K562 (cell line): ENCODE measurements around the gene CIAO2A. TPM values are rescaled to one million over a fixed set of nuclear protein-coding genes. Genes with fewer than 3 reads are reported as not detected.
A peak's percentile ranks its signal among the peaks of the same experiment; 100 is the strongest.

Experiments
- BRD4 ChIP-seq: fragments of 200-600 bp; sonication (generic); IDR thresholded peaks from 2 replicates; pipeline ENCODE4 v1.6.1; 2017; ENCODE audit warnings: inconsistent platforms
- CHAMP1 ChIP-seq: fragments of 450-650 bp; IDR thresholded peaks from 2 replicates; pipeline ENCODE4 v1.6.1; 2016; ENCODE audit warnings: mild to moderate bottlenecking
- HES1 ChIP-seq: fragments of 450-650 bp; IDR thresholded peaks from 2 replicates; pipeline ENCODE4 v1.6.1; 2016; ENCODE audit warnings: low read depth, mild to moderate bottlenecking, moderate library complexity
- MCM5 ChIP-seq: fragments of 450-650 bp; IDR thresholded peaks from 2 replicates; pipeline ENCODE4 v1.6.1; 2016; ENCODE audit warnings: low read depth
- NRF1 ChIP-seq, 2 experiments: fragments of 450-650 bp; IDR thresholded peaks in 1 of 2; conservative IDR thresholded peaks in 1 of 2; 2 replicates each; pipeline ENCODE4 v1.6.1; 2014; ENCODE audit warnings: mild to moderate bottlenecking in 2 of 2
- SAP30 ChIP-seq: fragments of 200-600 bp; sonication (generic); IDR thresholded peaks from 2 replicates; pipeline ENCODE4 v1.6.1; 2012; ENCODE audit warnings: borderline replicate concordance, low read depth, mild to moderate bottlenecking, moderate library complexity, low read length, control low read depth, inconsistent platforms; ENCODE audit not compliant: insufficient read depth, poor library complexity, severe bottlenecking
- SMAD4 ChIP-seq: fragments of 250-450 bp; sonication (Bioruptor Pico); conservative IDR thresholded peaks from 2 replicates; pipeline ENCODE4 v1.8.0; 2021; ENCODE audit warnings: inconsistent platforms, mild to moderate bottlenecking, moderate library complexity
- USF1 ChIP-seq: sonication (generic); formaldehyde crosslinking; IDR thresholded peaks from 2 replicates; pipeline ENCODE4 v1.9.0; 2022; ENCODE audit warnings: mild to moderate bottlenecking, missing genetic modification reagents
- VEZF1 ChIP-seq: fragments of 200-800 bp; sonication (Bioruptor generic); IDR thresholded peaks from 2 replicates; pipeline ENCODE4 v1.6.1; 2017; ENCODE audit warnings: missing genetic modification characterization, missing compliant biosample characterization
- ZNF184 ChIP-seq: sonication (generic); formaldehyde crosslinking; IDR thresholded peaks from 2 replicates; pipeline ENCODE4 v1.5.0; 2020; ENCODE audit warnings: missing genetic modification reagents
- ZNF398 ChIP-seq: fragments of 250-450 bp; sonication (Bioruptor Pico); IDR thresholded peaks from 2 replicates; pipeline ENCODE4 v1.8.0; 2021; ENCODE audit warnings: moderate library complexity, mild to moderate bottlenecking, inconsistent platforms
- ZNF584 ChIP-seq: fragments of 200-800 bp; sonication (Bioruptor generic); IDR thresholded peaks from 2 replicates; pipeline ENCODE4 v1.6.1; 2016; ENCODE audit warnings: low read depth, mild to moderate bottlenecking, missing genetic modification characterization, missing compliant biosample characterization
- ZNF592 ChIP-seq: fragments of 450-650 bp; IDR thresholded peaks from 2 replicates; pipeline ENCODE4 v1.6.1; 2017; ENCODE audit warnings: antibody characterized with exemption, mild to moderate bottlenecking
- polyA plus RNA-seq, 8 experiments: library from polyadenylated mRNA; depleted of rRNA in 4 of 8; stranded (reverse) in 5 of 8; unstranded in 3 of 8; fragments of >200 nt; fragmentation: Nextera tagmentation in 2 of 8; fragmentation: Illumina TruSeq in 1 of 8; extraction: Ambion mirVana in 2 of 8; extraction: Trizol in 1 of 8; gene quantifications; 2 replicates each; pipeline versions ENCODE4 v1.2.1 to v1.2.3, GENCODE V29; 2011 to 2014; ENCODE audit warnings: inconsistent platforms in 1 of 8, missing spikeins in 1 of 8
- total RNA-seq, 7 experiments: library from RNA; depleted of rRNA in 6 of 7; stranded (reverse); fragments of >200 nt in 6 of 7; fragmentation: Illumina TruSeq in 2 of 7; extraction: Trizol in 2 of 7; gene quantifications; 2 replicates each; pipeline versions ENCODE4 v1.2.1 to v1.2.3, GENCODE V29; 2011 to 2021; ENCODE audit warnings: low replicate concordance in 1 of 7

The CIAO2A gene
- total and polyA plus RNA-seq, 9 of the 15 experiments (the other 6 are each of a cell fraction or from before 2014, with no cell fraction given), result 161 to 429 (median 313) TPM

GRCh38 chr15:64095795-64096667, 2.4 kb upstream of the CIAO2A start, which contains the start of gene SNX1 (continued):
- TF ChIP-seq ZNF184 (CRISPR knock-in tag) (no peak), ZNF584 (CRISPR knock-in tag) (no peak), CHAMP1 (peak; percentile 57), SAP30 (peak; percentile 48), SMAD4 (peak; percentile 61), HES1 (no peak), USF1 (CRISPR knock-in tag) (peak; percentile 66), MCM5 (no peak), VEZF1 (CRISPR knock-in tag) (peak; percentile 95), BRD4 (peak; percentile 82; the same call in 1 of the 2 replicates), NRF1 (conservative IDR thresholded peaks at IDR 0.05 in 1 of 2, IDR thresholded peaks at IDR 0.05 in 1 of 2) (peak; percentile 92 to 93), ZNF398 (CRISPR knock-in tag) (no peak), ZNF592 (no peak)
